ENCODE data around the gene RARB. TPM values are rescaled to one million over a fixed set of nuclear protein-coding genes. Genes with fewer than 3 reads are reported as not detected.

Gene RARB
- total RNA-seq, 2 donors from 2014 or later = not detected

DNA sequence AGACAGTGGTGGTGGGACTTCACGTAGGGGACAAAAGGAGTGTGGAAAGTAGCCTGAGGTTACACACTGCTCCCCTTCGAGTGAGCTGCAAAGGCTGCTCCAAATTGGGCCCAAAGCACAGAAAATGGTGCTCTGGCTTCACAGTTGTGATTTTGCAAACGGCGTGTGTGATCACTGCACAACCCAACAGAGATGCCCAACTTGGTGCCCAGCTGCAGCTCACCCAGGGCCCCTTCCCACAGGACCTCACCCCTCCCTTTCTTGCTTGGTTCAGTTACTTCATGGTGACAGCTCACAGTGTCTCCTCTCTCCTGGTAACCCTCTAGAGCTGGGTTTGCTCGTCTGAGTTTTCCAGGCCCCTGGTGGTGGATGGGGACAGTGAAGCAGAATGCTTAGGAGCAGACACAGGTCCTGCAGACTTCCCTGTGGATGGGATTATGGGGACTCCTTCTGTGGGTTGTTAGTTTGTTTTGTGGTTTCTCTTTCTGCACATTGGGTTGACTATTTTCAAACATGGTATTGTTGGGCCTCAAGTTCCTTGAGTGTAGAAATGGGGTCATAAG, 138.4 kb downstream of the RARB start:
- H3K36me3 Mint-ChIP-seq = no peaks in the 10 kb centered on the region
- H3K27ac Mint-ChIP-seq = no peak overlapping the region
- H3K9me3 Mint-ChIP-seq = no peaks in the 10 kb centered on the region

DNA sequence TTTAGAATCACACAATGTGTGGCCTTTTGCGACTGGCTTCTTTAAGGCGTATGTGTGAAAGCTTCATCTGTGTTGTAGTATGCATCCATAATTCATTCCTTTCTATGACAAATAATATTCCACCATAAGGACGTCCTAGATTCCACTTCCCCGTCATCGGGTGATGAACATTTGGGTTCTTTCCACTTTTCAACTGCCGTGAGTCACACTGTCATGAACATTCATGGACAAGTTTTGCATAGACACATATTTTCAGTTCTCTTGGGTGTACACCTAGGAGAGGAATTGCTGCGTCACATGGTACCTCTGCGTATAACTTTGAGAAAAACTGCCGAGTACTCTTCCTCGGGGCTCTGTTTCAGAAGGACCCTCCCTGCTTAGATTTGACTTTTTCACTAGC, 139.3 kb downstream of the RARB start:
- Mint-ChIP-seq H3K36me3 (no peaks in the 10 kb centered on the region), H3K9me3 (no peaks in the 10 kb centered on the region), H3K27ac (no peak overlapping the region)
- DNase-seq (ENCODE audit: low spot score in 2 of 2) (no peak), ATAC-seq (no peak)

More for the DNA sequence above, 138.4 kb downstream of the RARB start:
- DNase-seq (ENCODE audit: low spot score in 2 of 2) (no peak), ATAC-seq (no peak)

- ATAC-seq = no peak
- no peak for DNase-seq (ENCODE audit: low spot score in 2 of 2)
- Mint-ChIP-seq H3K27ac (no peak overlapping the region), H3K9me3 (no peaks in the 10 kb centered on the region), H3K36me3 (no peaks in the 10 kb centered on the region)
These were observed 139.9 kb downstream of the RARB start for GRCh38 chr3:25567806-25568524.

GRCh38 chr3:25568525-25569078, 140.5 kb downstream of the RARB start:
- ATAC-seq (no peak), DNase-seq (ENCODE audit: low spot score in 2 of 2) (no peak)
- Mint-ChIP-seq H3K27ac (no peak overlapping the region), H3K36me3 (no peaks in the 10 kb centered on the region), H3K9me3 (no peaks in the 10 kb centered on the region)

DNA sequence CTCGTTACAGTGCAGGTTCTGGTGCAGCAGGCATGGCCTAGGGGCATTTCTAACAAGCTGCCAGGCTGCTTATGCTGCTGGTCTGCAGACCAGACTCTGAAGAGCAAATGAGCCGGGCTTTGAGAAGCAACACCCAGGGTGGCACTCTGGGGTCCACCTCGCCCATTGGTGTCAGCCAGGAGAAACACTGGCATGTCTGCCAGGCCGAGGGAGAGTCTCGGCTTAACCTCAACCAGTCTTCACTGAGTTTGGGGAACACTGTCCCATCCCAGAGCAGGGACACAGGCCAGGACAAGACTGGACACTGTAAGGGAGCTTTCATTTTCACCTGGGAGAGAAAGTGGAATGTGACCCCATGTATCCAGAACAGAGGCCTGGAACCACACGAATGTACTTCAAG, 143.2 kb downstream of the RARB start:
- H3K27ac Mint-ChIP-seq = no peak overlapping the region
- no peak for DNase-seq (ENCODE audit: low spot score in 2 of 2)
- no peaks in the 10 kb centered on the region for H3K9me3 Mint-ChIP-seq
- ATAC-seq = no peak
- no peaks in the 10 kb centered on the region for H3K36me3 Mint-ChIP-seq

DNA sequence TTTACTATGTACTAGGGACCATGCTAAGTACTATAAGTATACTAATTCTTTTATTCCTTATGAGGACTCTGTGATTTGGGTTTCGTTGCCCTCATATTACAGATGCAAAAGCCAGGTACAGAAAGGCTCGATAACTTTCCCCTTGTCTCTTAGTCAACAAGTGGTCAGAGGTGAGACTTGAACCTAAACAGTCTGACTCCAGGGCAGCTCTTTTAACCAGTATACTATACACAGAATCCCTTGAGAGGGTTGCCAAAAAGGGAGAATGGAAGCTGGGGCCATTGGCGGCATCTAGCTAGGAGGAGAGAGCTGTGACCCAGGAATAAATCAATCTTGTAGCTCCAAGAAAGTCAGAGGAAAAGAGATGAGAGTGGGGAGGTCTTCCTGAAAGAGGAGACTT, 144.3 kb downstream of the RARB start:
- H3K9me3 Mint-ChIP-seq = no peaks in the 10 kb centered on the region
- ATAC-seq (no peak), DNase-seq (ENCODE audit: low spot score in 2 of 2) (no peak)
- H3K27ac Mint-ChIP-seq = no peak overlapping the region
- H3K36me3 Mint-ChIP-seq = no peaks in the 10 kb centered on the region

- H3K36me3 Mint-ChIP-seq = no peaks in the 10 kb centered on the region
- DNase-seq (ENCODE audit: low spot score in 2 of 2) (no peak), ATAC-seq (no peak)
- H3K27ac Mint-ChIP-seq = no peak overlapping the region
- H3K9me3 Mint-ChIP-seq = no peaks in the 10 kb centered on the region
These were observed 144.9 kb downstream of the RARB start for GRCh38 chr3:25572919-25573385.

DNA sequence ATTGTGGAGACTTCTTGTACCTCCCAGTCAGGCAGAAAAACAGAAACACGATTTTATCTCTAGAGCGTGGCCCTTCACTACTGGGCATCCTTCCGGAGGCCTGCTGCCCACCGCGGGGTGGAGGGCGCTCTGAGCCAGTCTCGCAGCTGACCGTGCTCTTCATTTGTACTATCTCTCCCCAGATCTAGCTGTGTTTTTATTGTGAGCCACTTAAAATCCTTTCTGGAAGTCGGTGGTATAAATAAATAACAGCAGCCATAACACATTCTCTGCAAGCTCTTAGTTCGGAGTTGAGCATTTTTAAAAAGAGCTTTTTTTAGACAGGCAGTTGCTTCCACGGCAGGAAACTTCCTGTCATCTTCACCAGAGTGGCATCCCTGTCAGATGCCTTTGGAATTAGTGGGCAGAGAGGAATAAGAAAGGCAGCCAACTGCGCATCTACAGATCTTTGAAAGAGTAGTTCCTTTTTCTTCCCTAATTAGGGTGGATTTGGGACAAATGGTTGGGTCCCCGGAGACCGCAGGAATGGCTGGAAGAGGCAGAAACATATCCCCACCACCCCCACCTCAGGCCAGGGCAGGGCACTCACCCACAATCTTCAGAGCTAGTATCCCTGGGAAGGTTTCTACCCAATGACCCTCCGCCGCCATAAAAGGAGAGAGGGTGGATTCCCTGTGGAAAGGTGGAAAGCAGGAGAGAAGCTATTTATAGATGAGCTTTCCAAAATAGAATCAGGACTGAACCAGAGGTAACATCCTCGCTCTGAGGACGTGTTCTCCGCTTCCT, 145.5 kb downstream of the RARB start:
- Mint-ChIP-seq H3K36me3 (no peaks in the 10 kb centered on the region), H3K27ac (no peak overlapping the region), H3K9me3 (no peaks in the 10 kb centered on the region)
- ATAC-seq = no peak
- no peak for DNase-seq (ENCODE audit: low spot score in 2 of 2)

GRCh38 chr3:25574172-25574765, 146.2 kb downstream of the RARB start:
- Mint-ChIP-seq H3K36me3 (no peaks in the 10 kb centered on the region), H3K27ac (no peak overlapping the region), H3K9me3 (no peaks in the 10 kb centered on the region)
- ATAC-seq (no peak), DNase-seq (ENCODE audit: low spot score in 2 of 2) (no peak)

DNA sequence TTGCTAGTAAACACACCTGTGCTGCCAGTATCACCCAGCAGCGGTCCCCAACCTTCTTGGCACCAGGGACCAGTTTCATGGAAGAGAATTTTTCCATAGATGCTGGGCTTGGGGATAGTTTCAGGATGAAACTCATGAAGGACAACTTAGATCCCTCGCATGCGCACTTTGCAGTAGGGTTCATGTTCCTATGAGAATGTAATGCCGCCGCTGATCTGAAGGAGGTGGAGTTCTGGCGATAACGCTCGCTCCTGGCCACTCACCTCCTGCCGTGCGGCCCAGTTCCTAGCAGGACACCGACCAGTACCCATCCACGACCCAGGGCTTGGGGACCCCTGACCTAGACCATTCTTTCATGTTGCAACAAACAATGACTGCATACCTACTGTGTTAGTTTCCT, 146.9 kb downstream of the RARB start:
- no peaks in the 10 kb centered on the region for H3K36me3 Mint-ChIP-seq
- no peak overlapping the region for H3K27ac Mint-ChIP-seq
- no peaks in the 10 kb centered on the region for H3K9me3 Mint-ChIP-seq
- DNase-seq (ENCODE audit: low spot score in 2 of 2) (no peak), ATAC-seq (no peak)

GRCh38 chr3:25576146-25576545, 148.1 kb downstream of the RARB start:
- no peaks in the 10 kb centered on the region for H3K36me3 Mint-ChIP-seq
- H3K9me3 Mint-ChIP-seq = no peaks in the 10 kb centered on the region
- no peak overlapping the region for H3K27ac Mint-ChIP-seq
- ATAC-seq (no peak), DNase-seq (ENCODE audit: low spot score in 2 of 2) (no peak)

GRCh38 chr3:25576831-25577454, 148.9 kb downstream of the RARB start:
- H3K36me3 Mint-ChIP-seq = no peaks in the 10 kb centered on the region
- no peak for ATAC-seq
- no peaks in the 10 kb centered on the region for H3K9me3 Mint-ChIP-seq
- DNase-seq (ENCODE audit: low spot score in 2 of 2) = no peak
- no peak overlapping the region for H3K27ac Mint-ChIP-seq

DNA sequence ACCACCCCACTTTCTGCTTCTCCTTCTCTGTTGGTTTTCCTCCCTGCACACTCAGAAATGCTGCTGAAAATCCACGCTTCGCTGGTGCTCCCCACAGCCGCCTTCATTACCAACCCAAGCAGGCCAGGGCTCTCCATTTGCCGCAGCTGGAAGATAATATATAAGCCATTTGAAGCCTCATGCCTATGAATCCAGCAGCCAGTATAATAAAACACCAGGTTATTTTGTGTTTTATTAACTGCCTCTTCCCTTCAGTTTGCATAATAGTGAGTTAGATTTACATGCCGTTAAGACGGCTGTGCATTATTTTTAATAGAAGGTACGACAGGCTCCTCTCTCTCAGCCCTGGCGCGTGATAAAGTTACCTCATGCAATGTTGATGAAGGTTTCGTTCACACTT, 150.0 kb downstream of the RARB start:
- ATAC-seq (no peak), DNase-seq (ENCODE audit: low spot score in 2 of 2) (no peak)
- H3K36me3 Mint-ChIP-seq = no peaks in the 10 kb centered on the region
- no peaks in the 10 kb centered on the region for H3K9me3 Mint-ChIP-seq
- no peak overlapping the region for H3K27ac Mint-ChIP-seq

GRCh38 chr3:25580534-25580933, 152.5 kb downstream of the RARB start:
- H3K27ac Mint-ChIP-seq = no peak overlapping the region
- H3K9me3 Mint-ChIP-seq = no peaks in the 10 kb centered on the region
- H3K36me3 Mint-ChIP-seq = no peaks in the 10 kb centered on the region
- ATAC-seq = no peak
- no peak for DNase-seq (ENCODE audit: low spot score in 2 of 2)

DNA sequence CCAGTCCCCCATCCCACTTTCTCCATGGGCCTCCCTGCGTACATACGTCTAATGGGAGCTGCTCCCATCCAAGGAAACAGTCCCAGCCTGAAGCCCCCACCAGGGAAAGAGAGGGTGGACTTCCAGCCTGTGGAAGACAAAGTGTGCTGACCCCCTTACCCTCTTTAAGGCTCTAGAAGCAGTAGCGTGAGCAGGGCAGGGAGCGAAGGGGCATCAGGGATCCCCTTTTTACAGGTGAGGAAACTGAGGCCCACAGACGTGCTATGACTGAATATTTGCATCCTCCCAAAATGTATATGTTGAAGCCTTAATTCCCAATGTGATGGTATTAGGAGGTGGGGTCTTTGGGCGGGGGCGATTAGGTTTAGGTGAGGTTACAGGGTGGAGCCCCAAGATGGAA, 153.3 kb downstream of the RARB start:
- Mint-ChIP-seq H3K9me3 (no peaks in the 10 kb centered on the region), H3K36me3 (no peaks in the 10 kb centered on the region), H3K27ac (peak overlapping the region in 1 of 2 donors; percentile 39)
- no peak for DNase-seq (ENCODE audit: low spot score in 2 of 2)
- ATAC-seq = no peak

GRCh38 chr3:25581823-25582222, 153.8 kb downstream of the RARB start:
- ATAC-seq = no peak
- DNase-seq (ENCODE audit: low spot score in 2 of 2) = no peak
- Mint-ChIP-seq H3K27ac (peak overlapping the region in 1 of 2 donors; percentile 39), H3K9me3 (no peaks in the 10 kb centered on the region), H3K36me3 (no peaks in the 10 kb centered on the region)

GRCh38 chr3:25582242-25582641, 154.2 kb downstream of the RARB start:
- Mint-ChIP-seq H3K36me3 (no peaks in the 10 kb centered on the region), H3K9me3 (no peaks in the 10 kb centered on the region), H3K27ac (peak overlapping the region in 1 of 2 donors; percentile 83)
- ATAC-seq (no peak), DNase-seq (ENCODE audit: low spot score in 2 of 2) (no peak)
